Measurements from ENCODE around the gene HES1.

Gene HES1

DNA sequence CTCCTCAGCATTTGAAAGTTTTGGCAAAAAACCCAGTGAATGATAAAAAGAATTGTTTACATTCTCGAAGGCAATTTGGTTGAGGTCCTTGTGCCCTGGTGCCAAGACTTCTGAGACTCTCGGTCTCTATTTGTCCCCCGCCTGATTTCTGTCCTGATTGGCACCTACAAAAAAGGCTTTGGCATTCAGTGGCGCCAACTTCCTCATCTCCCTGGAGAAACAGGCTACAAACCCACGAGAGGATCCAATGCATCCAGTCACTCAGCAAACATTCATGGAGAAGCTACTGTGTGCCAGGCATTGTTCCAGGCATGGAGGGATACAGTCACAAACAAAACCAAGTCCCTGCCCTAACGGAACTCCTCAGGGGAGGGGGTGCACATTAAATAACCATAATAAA lies 42.7 kb downstream of the HES1 start:
- Histone ChIP-seq H3K27ac (ENCODE audit: low read depth, low read length) (no peak overlapping the region), H2BK120ac (ENCODE audit: low read depth, low read length) (no peak overlapping the region), H4K5ac (ENCODE audit: low read length) (no peak overlapping the region), H3K4me1 (ENCODE audit: control insufficient read depth, low read depth, low read length) (no peaks in the 10 kb centered on the region), H3K79me1 (ENCODE audit: low read length) (no peaks in the 10 kb centered on the region), H3K18ac (ENCODE audit: low read length) (no peak overlapping the region), H3K4me2 (ENCODE audit: low read length) (no peak overlapping the region), H3K79me2 (ENCODE audit: control insufficient read depth, insufficient read depth, low read length) (no peaks in the 10 kb centered on the region), H2BK15ac (replicated peaks; ENCODE audit: low read depth) (no peak overlapping the region), H3K9ac (ENCODE audit: low read length) (no peak overlapping the region), H3K4me3 (ENCODE audit: low read length) (no peak overlapping the region), H4K8ac (ENCODE audit: low read depth, low read length) (no peak overlapping the region), H3K56ac (ENCODE audit: low read length) (no peak overlapping the region), H3K4ac (ENCODE audit: low read depth, low read length) (no peak overlapping the region), H2AK5ac (ENCODE audit: low read length) (no peak overlapping the region), H3K27me3 (ENCODE audit: insufficient read depth, low read length, poor library complexity) (no peaks in the 10 kb centered on the region), H3K36me3 (ENCODE audit: control insufficient read depth, insufficient read depth, low read length) (no peaks in the 10 kb centered on the region), H3K23ac (ENCODE audit: low read length) (no peak overlapping the region), H2BK5ac (ENCODE audit: low read length) (no peak overlapping the region)
- no CpG with 5 or more reads among the region's 6 CpGs for WGBS (ENCODE audit: extremely low coverage, insufficient coverage, low lambda C conversion rate)
- no peak for DNase-seq

GRCh38 chr3:194180570-194180969 lies 44.6 kb downstream of the HES1 start:
- no peak overlapping the region for H2BK15ac ChIP-seq (replicated peaks; ENCODE audit: low read depth)
- H3K9ac ChIP-seq (ENCODE audit: low read length): no peak overlapping the region
- H3K4me1 ChIP-seq (ENCODE audit: control insufficient read depth, low read depth, low read length): no peaks in the 10 kb centered on the region
- no peaks in the 10 kb centered on the region for H3K79me2 ChIP-seq (ENCODE audit: control insufficient read depth, insufficient read depth, low read length)
- H4K5ac ChIP-seq (ENCODE audit: low read length): no peak overlapping the region
- no peak overlapping the region for H2BK5ac ChIP-seq (ENCODE audit: low read length)
- no CpG with 5 or more reads among the region's 5 CpGs for WGBS (ENCODE audit: extremely low coverage, insufficient coverage, low lambda C conversion rate)
- no peak for DNase-seq
- no peak overlapping the region for H4K8ac ChIP-seq (ENCODE audit: low read depth, low read length)
- H3K4me3 ChIP-seq (ENCODE audit: low read length): no peak overlapping the region
- H3K23ac ChIP-seq (ENCODE audit: low read length): no peak overlapping the region
- no peaks in the 10 kb centered on the region for H3K27me3 ChIP-seq (ENCODE audit: insufficient read depth, low read length, poor library complexity)
- no peak overlapping the region for H3K4me2 ChIP-seq (ENCODE audit: low read length)
- H2BK120ac ChIP-seq (ENCODE audit: low read depth, low read length): no peak overlapping the region
- no peak overlapping the region for H2AK5ac ChIP-seq (ENCODE audit: low read length)
- H3K18ac ChIP-seq (ENCODE audit: low read length): no peak overlapping the region
- H3K56ac ChIP-seq (ENCODE audit: low read length): no peak overlapping the region
- H3K79me1 ChIP-seq (ENCODE audit: low read length): no peaks in the 10 kb centered on the region
- H3K27ac ChIP-seq (ENCODE audit: low read depth, low read length): no peak overlapping the region
- H3K4ac ChIP-seq (ENCODE audit: low read depth, low read length): no peak overlapping the region
- H3K36me3 ChIP-seq (ENCODE audit: control insufficient read depth, insufficient read depth, low read length): no peaks in the 10 kb centered on the region

GRCh38 chr3:194181612-194182529 lies 45.9 kb downstream of the HES1 start:
- H3K23ac ChIP-seq (ENCODE audit: low read length): peak overlapping the region; percentile 86
- H3K4me3 ChIP-seq (ENCODE audit: low read length): no peak overlapping the region
- H3K27ac ChIP-seq (ENCODE audit: low read depth, low read length): no peak overlapping the region
- no peak overlapping the region for H3K9ac ChIP-seq (ENCODE audit: low read length)
- H3K36me3 ChIP-seq (ENCODE audit: control insufficient read depth, insufficient read depth, low read length): no peaks in the 10 kb centered on the region
- no peak overlapping the region for H2AK5ac ChIP-seq (ENCODE audit: low read length)
- H3K56ac ChIP-seq (ENCODE audit: low read length): no peak overlapping the region
- H2BK120ac ChIP-seq (ENCODE audit: low read depth, low read length): no peak overlapping the region
- WGBS (ENCODE audit: extremely low coverage, insufficient coverage, low lambda C conversion rate): no CpG with 5 or more reads among the region's 11 CpGs
- no peaks in the 10 kb centered on the region for H3K79me1 ChIP-seq (ENCODE audit: low read length)
- no peaks in the 10 kb centered on the region for H3K27me3 ChIP-seq (ENCODE audit: insufficient read depth, low read length, poor library complexity)
- no peak overlapping the region for H4K5ac ChIP-seq (ENCODE audit: low read length)
- no peak overlapping the region for H3K4ac ChIP-seq (ENCODE audit: low read depth, low read length)
- no peaks in the 10 kb centered on the region for H3K79me2 ChIP-seq (ENCODE audit: control insufficient read depth, insufficient read depth, low read length)
- no peak overlapping the region for H4K8ac ChIP-seq (ENCODE audit: low read depth, low read length)
- H3K4me2 ChIP-seq (ENCODE audit: low read length): no peak overlapping the region
- peak; percentile 63 for DNase-seq
- H2BK15ac ChIP-seq (replicated peaks; ENCODE audit: low read depth): no peak overlapping the region
- H3K4me1 ChIP-seq (ENCODE audit: control insufficient read depth, low read depth, low read length): no peaks in the 10 kb centered on the region
- H2BK5ac ChIP-seq (ENCODE audit: low read length): no peak overlapping the region
- no peak overlapping the region for H3K18ac ChIP-seq (ENCODE audit: low read length)

DNA sequence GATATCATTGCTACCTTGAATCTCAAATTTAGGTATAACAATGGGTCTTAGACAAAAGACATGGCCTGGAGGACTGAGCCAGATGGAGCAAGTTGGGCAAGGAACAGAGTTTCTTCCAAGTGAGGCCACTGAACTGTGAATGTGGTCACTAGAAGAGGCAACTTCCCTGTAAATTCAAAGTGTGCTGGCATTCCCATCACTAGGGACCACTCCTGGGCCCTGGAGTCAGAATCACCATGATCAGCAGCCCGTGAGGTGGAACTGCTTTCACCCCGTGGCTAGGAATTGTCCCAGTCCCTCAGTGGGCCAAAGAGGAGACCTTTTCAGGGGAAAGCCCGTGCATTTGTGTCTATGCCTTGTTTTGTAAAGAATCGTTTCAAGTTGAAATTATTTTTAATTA lies 47.3 kb downstream of the HES1 start:
- H3K27ac ChIP-seq (ENCODE audit: low read depth, low read length): no peak overlapping the region
- WGBS (ENCODE audit: extremely low coverage, insufficient coverage, low lambda C conversion rate): no CpG with 5 or more reads among the region's 4 CpGs
- no peak overlapping the region for H3K9ac ChIP-seq (ENCODE audit: low read length)
- H3K18ac ChIP-seq (ENCODE audit: low read length): no peak overlapping the region
- no peak overlapping the region for H4K8ac ChIP-seq (ENCODE audit: low read depth, low read length)
- no peaks in the 10 kb centered on the region for H3K4me1 ChIP-seq (ENCODE audit: control insufficient read depth, low read depth, low read length)
- no peak overlapping the region for H4K5ac ChIP-seq (ENCODE audit: low read length)
- no peaks in the 10 kb centered on the region for H3K36me3 ChIP-seq (ENCODE audit: control insufficient read depth, insufficient read depth, low read length)
- DNase-seq: no peak
- no peaks in the 10 kb centered on the region for H3K27me3 ChIP-seq (ENCODE audit: insufficient read depth, low read length, poor library complexity)
- no peak overlapping the region for H3K23ac ChIP-seq (ENCODE audit: low read length)
- H3K56ac ChIP-seq (ENCODE audit: low read length): no peak overlapping the region
- H3K4me3 ChIP-seq (ENCODE audit: low read length): no peak overlapping the region
- H2AK5ac ChIP-seq (ENCODE audit: low read length): no peak overlapping the region
- H3K79me2 ChIP-seq (ENCODE audit: control insufficient read depth, insufficient read depth, low read length): no peaks in the 10 kb centered on the region
- H3K4me2 ChIP-seq (ENCODE audit: low read length): no peak overlapping the region
- no peaks in the 10 kb centered on the region for H3K79me1 ChIP-seq (ENCODE audit: low read length)
- H2BK120ac ChIP-seq (ENCODE audit: low read depth, low read length): no peak overlapping the region
- H3K4ac ChIP-seq (ENCODE audit: low read depth, low read length): no peak overlapping the region
- no peak overlapping the region for H2BK5ac ChIP-seq (ENCODE audit: low read length)
- peak overlapping the region; percentile 2 for H2BK15ac ChIP-seq (replicated peaks; ENCODE audit: low read depth)

DNA sequence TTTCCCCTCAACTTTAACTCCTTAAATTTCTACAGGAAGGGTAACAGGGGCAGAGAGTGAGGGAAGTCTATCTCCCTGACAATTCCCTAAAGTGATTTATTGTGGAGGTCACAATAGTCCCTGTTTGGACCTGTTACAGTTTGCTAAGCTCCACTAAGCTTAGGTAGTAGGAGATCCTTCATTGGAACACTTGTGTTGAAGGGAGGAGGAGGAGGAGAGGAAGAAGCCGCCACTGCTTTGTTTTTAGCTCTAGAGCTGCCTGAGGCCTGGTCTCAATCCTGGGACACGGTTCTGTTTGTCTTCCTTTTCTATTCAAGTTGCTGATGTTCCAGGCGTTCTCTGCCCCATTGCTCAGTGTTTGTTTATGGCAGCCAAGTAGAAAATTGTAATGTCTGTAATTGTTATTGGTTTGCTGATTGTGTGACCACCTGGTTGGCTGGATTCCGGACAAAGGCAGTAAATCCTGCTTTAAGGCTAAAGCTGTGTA lies 48.4 kb downstream of the HES1 start:
- Histone ChIP-seq H3K23ac (ENCODE audit: low read length) (no peak overlapping the region), H3K27ac (ENCODE audit: low read depth, low read length) (no peak overlapping the region), H3K79me1 (ENCODE audit: low read length) (no peaks in the 10 kb centered on the region)

More for the DNA sequence above, 48.4 kb downstream of the HES1 start:
- Histone ChIP-seq H3K56ac (ENCODE audit: low read length) (no peak overlapping the region), H3K4me1 (ENCODE audit: control insufficient read depth, low read depth, low read length) (no peaks in the 10 kb centered on the region), H4K5ac (ENCODE audit: low read length) (no peak overlapping the region), H4K8ac (ENCODE audit: low read depth, low read length) (no peak overlapping the region), H3K9ac (ENCODE audit: low read length) (no peak overlapping the region), H2BK120ac (ENCODE audit: low read depth, low read length) (no peak overlapping the region), H3K4ac (ENCODE audit: low read depth, low read length) (no peak overlapping the region), H3K18ac (ENCODE audit: low read length) (no peak overlapping the region), H3K27me3 (ENCODE audit: insufficient read depth, low read length, poor library complexity) (no peaks in the 10 kb centered on the region), H2AK5ac (ENCODE audit: low read length) (no peak overlapping the region), H3K4me3 (ENCODE audit: low read length) (no peak overlapping the region), H3K36me3 (ENCODE audit: control insufficient read depth, insufficient read depth, low read length) (no peaks in the 10 kb centered on the region), H2BK15ac (replicated peaks; ENCODE audit: low read depth) (no peak overlapping the region), H3K4me2 (ENCODE audit: low read length) (no peak overlapping the region), H2BK5ac (ENCODE audit: low read length) (no peak overlapping the region), H3K79me2 (ENCODE audit: control insufficient read depth, insufficient read depth, low read length) (no peaks in the 10 kb centered on the region)
- DNase-seq: no peak
- WGBS (ENCODE audit: extremely low coverage, insufficient coverage, low lambda C conversion rate): no CpG with 5 or more reads among the region's 4 CpGs
